ENCODE measurements around the gene CD79B. TPM values are rescaled to one million over a fixed set of nuclear protein-coding genes. Genes with fewer than 3 reads are reported as not detected.
"Not testable (repeated sequence)": the region's sequence is repeated elsewhere in the genome, so short reads cannot be mapped to it uniquely, and the experiment has no call there.

The CD79B gene
- total and polyA plus RNA-seq, 10 of the 15 experiments (the other 5 are each of a cell fraction or from before 2014, with no cell fraction given): 17.5 to 148 (median 79.1) TPM

GRCh38 chr17:63920779-63921178, 11.4 kb downstream of the CD79B start:
- H4K20me1 ChIP-seq (ENCODE audit: control insufficient read depth, insufficient read depth); H3K27me3 ChIP-seq (replicated peaks in 1 of 2; ENCODE audit: control insufficient read depth in 2 of 2, insufficient read depth in 2 of 2, low read length in 1 of 2); DNase-seq (ENCODE audit: low read depth, low spot score); H3K27ac ChIP-seq (ENCODE audit: control insufficient read depth, insufficient read depth); H3K9me3 ChIP-seq (replicated peaks; ENCODE audit: control insufficient read depth, insufficient read depth, low read length); H2AFZ ChIP-seq (ENCODE audit: control insufficient read depth, low read depth, low read length); FAIRE-seq; H3K79me2 ChIP-seq (ENCODE audit: control insufficient read depth, insufficient read depth, low read length); intact Hi-C loops (cut with micrococcal nuclease; ENCODE audit: unreplicated experiment); BruUV-seq (replicated peaks); H3K4me3 ChIP-seq; H3K4me2 ChIP-seq (ENCODE audit: control insufficient read depth, insufficient read depth); H3K9ac ChIP-seq (ENCODE audit: control insufficient read depth, insufficient read depth, low read length); H3K36me3 ChIP-seq (ENCODE audit: control insufficient read depth in 2 of 2, insufficient read depth in 2 of 2, low read length in 1 of 2): not testable (repeated sequence)
- ChIA-PET CTCF (interaction anchor here (1.5 to 17.4 kb wide), 10 partner anchors 9 to 212 kb away, joined by 3 to 481 read pairs (median 82); partner anchors contain the start of genes CD79B, ERN1 and ICAM2), RAD21 (ENCODE audit: unreplicated experiment) (interaction anchor here (1.0 to 9.2 kb wide), 11 partner anchors 13 to 212 kb away, joined by 3 to 288 read pairs (median 35); partner anchors contain the start of genes CD79B, ERN1 and ICAM2), SMC1A (ENCODE audit: uncharacterized antibody, unreplicated experiment) (interaction anchor here (0.8 to 14.0 kb wide), 13 partner anchors 11 to 212 kb away, joined by 3 to 248 read pairs (median 30); partner anchors contain the start of genes CD79B and ICAM2), POLR2A (interaction anchor here (2.7 to 2.8 kb wide), 2 partner anchors 11 to 26 kb away, joined by 20 to 22 read pairs; partner anchors contain the start of gene CD79B)
- H3K4me1 ChIP-seq (ENCODE audit: control insufficient read depth, insufficient read depth, low read length): peaks cover 19% of the 10 kb centered on the region
- 35% methylated on average over 5 of the region's 5 CpGs for WGBS (ENCODE audit: insufficient coverage, insufficient replicate concordance, low lambda C conversion rate, missing lambda C conversion rate)
- peak; percentile 5; the same call in 1 of the 3 replicates for ATAC-seq
- in situ Hi-C loops (cut with MboI): loop anchor here (5.0 kb wide), 2 partner anchors 102 to 212 kb away; partner anchors contain the start of genes ERN1 and ICAM2
- TF ChIP-seq, protein P1, sequence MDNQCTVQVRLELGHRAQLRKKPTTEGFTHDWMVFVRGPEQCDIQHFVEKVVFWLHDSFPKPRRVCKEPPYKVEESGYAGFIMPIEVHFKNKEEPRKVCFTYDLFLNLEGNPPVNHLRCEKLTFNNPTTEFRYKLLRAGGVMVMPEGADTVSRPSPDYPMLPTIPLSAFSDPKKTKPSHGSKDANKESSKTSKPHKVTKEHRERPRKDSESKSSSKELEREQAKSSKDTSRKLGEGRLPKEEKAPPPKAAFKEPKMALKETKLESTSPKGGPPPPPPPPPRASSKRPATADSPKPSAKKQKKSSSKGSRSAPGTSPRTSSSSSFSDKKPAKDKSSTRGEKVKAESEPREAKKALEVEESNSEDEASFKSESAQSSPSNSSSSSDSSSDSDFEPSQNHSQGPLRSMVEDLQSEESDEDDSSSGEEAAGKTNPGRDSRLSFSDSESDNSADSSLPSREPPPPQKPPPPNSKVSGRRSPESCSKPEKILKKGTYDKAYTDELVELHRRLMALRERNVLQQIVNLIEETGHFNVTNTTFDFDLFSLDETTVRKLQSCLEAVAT (IDR thresholded peaks at IDR 0.05): peak; percentile 82
- TF ChIP-seq MEF2B (IDR thresholded peaks at IDR 0.05; ENCODE audit: partially characterized antibody, poor library complexity, severe bottlenecking): peak; percentile 43

DNA sequence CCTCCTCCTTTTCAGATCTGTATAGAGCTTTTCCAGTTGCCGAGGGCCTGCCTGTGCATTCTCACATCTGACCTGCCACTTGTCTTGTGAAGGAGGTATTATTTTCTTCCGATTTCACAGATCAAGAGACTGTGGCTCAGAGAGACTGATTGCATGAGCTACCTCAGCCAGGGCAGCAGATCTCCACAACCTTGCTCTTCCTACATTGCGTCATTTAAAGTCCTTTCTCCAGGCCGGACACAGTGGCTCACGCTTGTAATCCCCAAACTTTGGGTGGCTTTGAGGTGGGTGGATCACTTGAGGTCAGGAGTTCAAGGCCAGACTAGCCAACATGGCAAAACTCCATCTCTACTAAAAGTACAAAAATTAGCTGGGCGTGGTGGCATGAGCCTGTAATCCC, 12.1 kb downstream of the CD79B start:
- BruUV-seq (replicated peaks); FAIRE-seq; H3K4me2 ChIP-seq (ENCODE audit: control insufficient read depth, insufficient read depth): not testable (repeated sequence)

More for the DNA sequence above, 12.1 kb downstream of the CD79B start:
- CTCF ChIA-PET: interaction anchor here (0.5 to 17.4 kb wide), 39 partner anchors 8 to 360 kb away, joined by 3 to 481 read pairs (median 5); partner anchors contain the start of genes CD79B, ERN1 and ICAM2
- POLR2A ChIA-PET: interaction anchor here (0.6 to 2.8 kb wide), 10 partner anchors 12 to 547 kb away, joined by 3 to 22 read pairs (median 4); partner anchors contain the start of gene CD79B
- SMC1A ChIA-PET (ENCODE audit: uncharacterized antibody, unreplicated experiment): interaction anchor here (0.6 to 14.0 kb wide), 23 partner anchors 12 to 225 kb away, joined by 3 to 248 read pairs (median 5); partner anchors contain the start of genes CD79B and ICAM2
- H3K36me3 ChIP-seq (ENCODE audit: control insufficient read depth in 2 of 2, insufficient read depth in 2 of 2, low read length in 1 of 2); H3K9ac ChIP-seq (ENCODE audit: control insufficient read depth, insufficient read depth, low read length); H3K79me2 ChIP-seq (ENCODE audit: control insufficient read depth, insufficient read depth, low read length); intact Hi-C loops (cut with micrococcal nuclease; ENCODE audit: unreplicated experiment); H3K4me3 ChIP-seq; H3K9me3 ChIP-seq (replicated peaks; ENCODE audit: control insufficient read depth, insufficient read depth, low read length); ATAC-seq; H2AFZ ChIP-seq (ENCODE audit: control insufficient read depth, low read depth, low read length); H3K27me3 ChIP-seq (replicated peaks in 1 of 2; ENCODE audit: control insufficient read depth in 2 of 2, insufficient read depth in 2 of 2, low read length in 1 of 2); H4K20me1 ChIP-seq (ENCODE audit: control insufficient read depth, insufficient read depth); H3K27ac ChIP-seq (ENCODE audit: control insufficient read depth, insufficient read depth); DNase-seq (ENCODE audit: low read depth, low spot score): not testable (repeated sequence)
- 50% methylated on average over 6 of the region's 6 CpGs for WGBS (ENCODE audit: insufficient coverage, insufficient replicate concordance, low lambda C conversion rate, missing lambda C conversion rate)
- peaks cover 16% of the 10 kb centered on the region for H3K4me1 ChIP-seq (ENCODE audit: control insufficient read depth, insufficient read depth, low read length)
- in situ Hi-C loops (cut with MboI): loop anchor here (5.0 kb wide), 2 partner anchors 102 to 212 kb away; partner anchors contain the start of genes ERN1 and ICAM2
- RAD21 ChIA-PET (ENCODE audit: unreplicated experiment): interaction anchor here (0.9 to 9.2 kb wide), 18 partner anchors 9 to 212 kb away, joined by 3 to 288 read pairs (median 11); partner anchors contain the start of genes CD79B, ERN1 and ICAM2

All from GM12878 (cell line).